Measurements from ENCODE around the gene WDR33. TPM values are rescaled to one million over a fixed set of nuclear protein-coding genes. Genes with fewer than 3 reads are reported as not detected.

Gene WDR33
- total and polyA plus RNA-seq, 2 of the 13 experiments (the other 11 are each of a cell fraction or from before 2014, with no cell fraction given): 54.9 to 78.2 TPM

DNA sequence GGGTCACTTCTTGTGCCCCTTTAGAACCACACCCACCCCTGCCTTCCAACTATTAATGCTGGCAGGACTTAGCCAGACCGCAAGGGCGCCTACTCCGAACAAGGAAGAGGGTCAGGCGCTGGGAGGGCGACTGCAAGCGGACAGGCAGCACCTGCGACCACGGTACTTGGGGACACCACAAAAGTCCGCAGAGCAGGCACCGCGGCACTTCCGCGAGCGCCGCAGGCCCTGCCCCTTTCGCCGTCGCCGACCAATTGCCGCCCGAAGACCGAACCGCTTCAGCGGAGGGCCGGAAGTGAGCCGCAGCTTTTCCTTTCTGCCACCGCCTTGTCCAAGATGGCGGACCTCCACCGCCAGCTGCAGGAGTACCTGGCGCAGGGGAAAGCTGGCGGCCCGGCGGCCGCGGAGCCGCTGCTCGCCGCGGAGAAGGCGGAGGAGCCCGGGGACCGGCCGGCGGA is 109.7 kb downstream of the WDR33 start, which contains the start of gene SFT2D3:
Gene SFT2D3, plus strand, starts transcription at position 305 of the 458 bp plus-strand sequence. Its CDS starts 32 bp downstream, at position 337.
- peak within 1 kb of the TSS; percentile 93 for H3K9ac ChIP-seq (ENCODE audit: insufficient read depth, low read depth, low read length)
- peaks cover 14% of the 10 kb centered on the region for H3K79me2 ChIP-seq (ENCODE audit: insufficient read depth, low read length)
- H3K4me1 ChIP-seq (ENCODE audit: insufficient read depth, low read length): peaks cover 25% of the 10 kb centered on the region
- peak within 1 kb of the TSS; percentile 97 for H3K4me2 ChIP-seq (ENCODE audit: low read depth, low read length)
- BruUV-seq (replicated peaks): no TSS peak
- DNase-seq (ENCODE audit: low spot score) (peak; percentile 91), FAIRE-seq (peak; percentile 30), ATAC-seq (peak; percentile 90)
- H3K4me3 ChIP-seq (replicated peaks in 1 of 3; ENCODE audit: insufficient read depth in 1 of 3, low read depth in 2 of 3, low read length in 3 of 3): peak within 1 kb of the TSS; percentile 75 to 92 (median 79)
- H4K20me1 ChIP-seq (ENCODE audit: insufficient read depth, low read length): 0 out of 2 replicates have a peak, but pooled peaks cover 2% of the 10 kb centered on the region
- 0% methylated on average over 24 of the region's 44 CpGs for WGBS (ENCODE audit: low lambda C conversion rate)
- ChIA-PET CTCF (ENCODE audit: low intra/inter-chr PET ratio, low total read pairs) (no interaction called here), POLR2A (interaction anchor here (0.8 to 1.8 kb wide), 9 partner anchors 24 to 185 kb away, joined by 3 to 15 read pairs (median 4); partner anchors contain the start of genes AMMECR1L, IWS1 and WDR33)
- H3K27ac ChIP-seq (ENCODE audit: extremely low read length, insufficient read depth, low read length): peak within 1 kb of the TSS; percentile 93
- intact Hi-C loops (cut with micrococcal nuclease; ENCODE audit: unreplicated experiment) (no loop called here), in situ Hi-C loops (cut with HindIII; ENCODE audit: extremely low pct_ligation_motif_present, low pct_unique_long_range_greater_than_20kb) (no loop called here)
- no peaks in the 10 kb centered on the region for H3K9me3 ChIP-seq (ENCODE audit: low read length)
- no peaks in the 10 kb centered on the region for H3K27me3 ChIP-seq (ENCODE audit: control insufficient read depth in 1 of 2, insufficient read depth in 2 of 2, low read length in 2 of 2)
- H3K36me3 ChIP-seq (replicated peaks in 1 of 2; ENCODE audit: control insufficient read depth in 1 of 2, insufficient read depth in 2 of 2, low read length in 2 of 2): peaks cover 0 to under 1% of the 10 kb centered on the region in 2 experiments; a peak in 3 of 5 replicates
- H2AFZ ChIP-seq (ENCODE audit: low read length): peak within 1 kb of the TSS; percentile 20
- TF ChIP-seq ZNF737 (CRISPR knock-in tag; IDR thresholded peaks at IDR 0.05; ENCODE audit: borderline replicate concordance) (no peak), ZNF383 (CRISPR knock-in tag; IDR thresholded peaks at IDR 0.05; ENCODE audit: borderline replicate concordance) (0 out of 2 replicates have a peak, but pooled peaks have one; percentile 24), GLI4 (CRISPR knock-in tag; IDR thresholded peaks at IDR 0.05; ENCODE audit: borderline replicate concordance) (no peak), JUN (CRISPR knock-in tag; IDR thresholded peaks at IDR 0.05) (peak; percentile 46; the same call in 1 of the 2 replicates), HNRNPLL (IDR thresholded peaks at IDR 0.05; ENCODE audit: low read depth, low read length, poor library complexity, severe bottlenecking) (peak; percentile 95), RARG (CRISPR knock-in tag; IDR thresholded peaks at IDR 0.05; ENCODE audit: low read depth) (peak; percentile 85; the same call in 1 of the 2 replicates), ZNF879 (CRISPR knock-in tag; IDR thresholded peaks at IDR 0.05) (peak; percentile 82; the same call in 1 of the 2 replicates), LCORL (IDR thresholded peaks at IDR 0.05) (no peak), LCORL (CRISPR knock-in tag; IDR thresholded peaks at IDR 0.05) (peak; percentile 73), ZFX (CRISPR knock-in tag; IDR thresholded peaks at IDR 0.05; ENCODE audit: low read depth) (peak; percentile 86), HDAC2 (CRISPR knock-in tag; IDR thresholded peaks at IDR 0.05) (peak; percentile 72; the same call in 1 of the 2 replicates), ZFP36L1 (CRISPR knock-in tag; IDR thresholded peaks at IDR 0.05) (peak; percentile 9; the same call in 1 of the 2 replicates), KDM4B (CRISPR knock-in tag; IDR thresholded peaks at IDR 0.05) (peak; percentile 64; the same call in 1 of the 2 replicates), ZNF205 (CRISPR knock-in tag; IDR thresholded peaks at IDR 0.05) (peak; percentile 83), SMAD3 (CRISPR knock-in tag; IDR thresholded peaks at IDR 0.05) (peak; percentile 54; the same call in 1 of the 2 replicates), ZKSCAN1 (IDR thresholded peaks at IDR 0.05; ENCODE audit: low read length) (no peak), CHCHD3 (CRISPR knock-in tag; IDR thresholded peaks at IDR 0.05) (0 out of 2 replicates have a peak, but pooled peaks have one; percentile 42), HMG20A (CRISPR knock-in tag; IDR thresholded peaks at IDR 0.05; ENCODE audit: borderline replicate concordance) (peak; percentile 20; the same call in 1 of the 2 replicates)
- TF ChIP-seq, protein P1, sequence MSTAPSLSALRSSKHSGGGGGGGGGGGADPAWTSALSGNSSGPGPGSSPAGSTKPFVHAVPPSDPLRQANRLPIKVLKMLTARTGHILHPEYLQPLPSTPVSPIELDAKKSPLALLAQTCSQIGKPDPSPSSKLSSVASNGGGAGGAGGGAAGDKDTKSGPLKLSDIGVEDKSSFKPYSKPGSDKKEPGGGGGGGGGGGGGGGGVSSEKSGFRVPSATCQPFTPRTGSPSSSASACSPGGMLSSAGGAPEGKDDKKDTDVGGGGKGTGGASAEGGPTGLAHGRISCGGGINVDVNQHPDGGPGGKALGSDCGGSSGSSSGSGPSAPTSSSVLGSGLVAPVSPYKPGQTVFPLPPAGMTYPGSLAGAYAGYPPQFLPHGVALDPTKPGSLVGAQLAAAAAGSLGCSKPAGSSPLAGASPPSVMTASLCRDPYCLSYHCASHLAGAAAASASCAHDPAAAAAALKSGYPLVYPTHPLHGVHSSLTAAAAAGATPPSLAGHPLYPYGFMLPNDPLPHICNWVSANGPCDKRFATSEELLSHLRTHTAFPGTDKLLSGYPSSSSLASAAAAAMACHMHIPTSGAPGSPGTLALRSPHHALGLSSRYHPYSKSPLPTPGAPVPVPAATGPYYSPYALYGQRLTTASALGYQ (CRISPR knock-in tag; IDR thresholded peaks at IDR 0.05): 0 out of 2 replicates have a peak, but pooled peaks have one; percentile 11
- TF ChIP-seq, protein P2, sequence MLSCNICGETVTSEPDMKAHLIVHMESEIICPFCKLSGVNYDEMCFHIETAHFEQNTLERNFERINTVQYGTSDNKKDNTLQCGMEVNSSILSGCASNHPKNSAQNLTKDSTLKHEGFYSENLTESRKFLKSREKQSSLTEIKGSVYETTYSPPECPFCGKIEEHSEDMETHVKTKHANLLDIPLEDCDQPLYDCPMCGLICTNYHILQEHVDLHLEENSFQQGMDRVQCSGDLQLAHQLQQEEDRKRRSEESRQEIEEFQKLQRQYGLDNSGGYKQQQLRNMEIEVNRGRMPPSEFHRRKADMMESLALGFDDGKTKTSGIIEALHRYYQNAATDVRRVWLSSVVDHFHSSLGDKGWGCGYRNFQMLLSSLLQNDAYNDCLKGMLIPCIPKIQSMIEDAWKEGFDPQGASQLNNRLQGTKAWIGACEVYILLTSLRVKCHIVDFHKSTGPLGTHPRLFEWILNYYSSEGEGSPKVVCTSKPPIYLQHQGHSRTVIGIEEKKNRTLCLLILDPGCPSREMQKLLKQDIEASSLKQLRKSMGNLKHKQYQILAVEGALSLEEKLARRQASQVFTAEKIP (CRISPR knock-in tag; IDR thresholded peaks at IDR 0.05; ENCODE audit: borderline replicate concordance): no peak
- TF ChIP-seq, protein P3, sequence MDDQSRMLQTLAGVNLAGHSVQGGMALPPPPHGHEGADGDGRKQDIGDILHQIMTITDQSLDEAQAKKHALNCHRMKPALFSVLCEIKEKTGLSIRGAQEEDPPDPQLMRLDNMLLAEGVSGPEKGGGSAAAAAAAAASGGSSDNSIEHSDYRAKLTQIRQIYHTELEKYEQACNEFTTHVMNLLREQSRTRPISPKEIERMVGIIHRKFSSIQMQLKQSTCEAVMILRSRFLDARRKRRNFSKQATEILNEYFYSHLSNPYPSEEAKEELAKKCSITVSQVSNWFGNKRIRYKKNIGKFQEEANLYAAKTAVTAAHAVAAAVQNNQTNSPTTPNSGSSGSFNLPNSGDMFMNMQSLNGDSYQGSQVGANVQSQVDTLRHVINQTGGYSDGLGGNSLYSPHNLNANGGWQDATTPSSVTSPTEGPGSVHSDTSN (CRISPR knock-in tag; IDR thresholded peaks at IDR 0.05; ENCODE audit: borderline replicate concordance): no peak
